BE2C (cell line): ENCODE results near the gene HK1.
"Not testable (repeated sequence)": the region's sequence is repeated elsewhere in the genome, so short reads cannot be mapped to it uniquely, and the experiment has no call there.

Experiments used
- DNase-seq: peaks from one replicate; pipeline ENCODE4 v3.0.0-alpha.2; 2020
- H3K27me3 ChIP-seq: fragments of 250-450 bp; sonication (Bioruptor Pico); 2 replicates; pipeline ENCODE4 v1.5.1; 2020; ENCODE audit warnings: mild to moderate bottlenecking
- H3K36me3 ChIP-seq: fragments of 250-450 bp; sonication (Bioruptor Pico); 2 replicates; pipeline ENCODE4 v1.5.1; 2020; ENCODE audit warnings: mild to moderate bottlenecking
- H3K4me1 ChIP-seq: fragments of 250-450 bp; sonication (Bioruptor Pico); 2 replicates; pipeline ENCODE4 v1.5.1; 2020
- H3K4me3 ChIP-seq: 2 replicates; pipeline ENCODE4 v1.5.1; 2011; ENCODE audit warnings: low read depth, low read length
- H3K9me3 ChIP-seq: fragments of 250-450 bp; sonication (Bioruptor Pico); 2 replicates; pipeline ENCODE4 v1.5.1; 2020
- TF ChIP-seq, protein P1 (sequence below): IDR thresholded peaks from 2 replicates; pipeline ENCODE4 v1.5.1; 2012; ENCODE audit warnings: mild to moderate bottlenecking, low read depth, low read length

Gene HK1

DNA sequence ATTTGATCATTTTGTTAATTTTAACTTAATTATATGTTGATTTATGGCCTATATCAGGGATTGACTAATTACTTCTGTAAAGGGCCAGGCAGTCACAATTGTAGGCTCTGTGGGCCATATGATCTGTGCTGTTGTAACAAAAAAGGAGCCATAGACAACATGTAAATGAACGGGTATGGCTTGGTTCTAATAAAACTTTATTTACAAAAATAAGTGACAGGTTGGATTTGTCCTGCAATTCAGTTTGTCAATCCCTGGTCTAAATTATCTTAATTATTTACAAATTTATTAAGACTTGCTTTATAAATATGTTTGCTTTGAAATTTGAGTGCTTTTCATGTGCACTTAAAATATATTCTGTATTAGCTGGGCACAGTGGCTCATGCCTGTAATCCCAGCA lies 2.9 kb upstream of the HK1 start:
- no peaks in the 10 kb centered on the region for H3K4me1 ChIP-seq
- no peaks in the 10 kb centered on the region for H3K27me3 ChIP-seq
- no peaks in the 10 kb centered on the region for H3K36me3 ChIP-seq
- no peaks in the 10 kb centered on the region for H3K9me3 ChIP-seq
- DNase-seq = no peak
- TF ChIP-seq, protein P1, sequence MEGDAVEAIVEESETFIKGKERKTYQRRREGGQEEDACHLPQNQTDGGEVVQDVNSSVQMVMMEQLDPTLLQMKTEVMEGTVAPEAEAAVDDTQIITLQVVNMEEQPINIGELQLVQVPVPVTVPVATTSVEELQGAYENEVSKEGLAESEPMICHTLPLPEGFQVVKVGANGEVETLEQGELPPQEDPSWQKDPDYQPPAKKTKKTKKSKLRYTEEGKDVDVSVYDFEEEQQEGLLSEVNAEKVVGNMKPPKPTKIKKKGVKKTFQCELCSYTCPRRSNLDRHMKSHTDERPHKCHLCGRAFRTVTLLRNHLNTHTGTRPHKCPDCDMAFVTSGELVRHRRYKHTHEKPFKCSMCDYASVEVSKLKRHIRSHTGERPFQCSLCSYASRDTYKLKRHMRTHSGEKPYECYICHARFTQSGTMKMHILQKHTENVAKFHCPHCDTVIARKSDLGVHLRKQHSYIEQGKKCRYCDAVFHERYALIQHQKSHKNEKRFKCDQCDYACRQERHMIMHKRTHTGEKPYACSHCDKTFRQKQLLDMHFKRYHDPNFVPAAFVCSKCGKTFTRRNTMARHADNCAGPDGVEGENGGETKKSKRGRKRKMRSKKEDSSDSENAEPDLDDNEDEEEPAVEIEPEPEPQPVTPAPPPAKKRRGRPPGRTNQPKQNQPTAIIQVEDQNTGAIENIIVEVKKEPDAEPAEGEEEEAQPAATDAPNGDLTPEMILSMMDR = no peak
- H3K4me3 ChIP-seq = no peak overlapping the region

DNA sequence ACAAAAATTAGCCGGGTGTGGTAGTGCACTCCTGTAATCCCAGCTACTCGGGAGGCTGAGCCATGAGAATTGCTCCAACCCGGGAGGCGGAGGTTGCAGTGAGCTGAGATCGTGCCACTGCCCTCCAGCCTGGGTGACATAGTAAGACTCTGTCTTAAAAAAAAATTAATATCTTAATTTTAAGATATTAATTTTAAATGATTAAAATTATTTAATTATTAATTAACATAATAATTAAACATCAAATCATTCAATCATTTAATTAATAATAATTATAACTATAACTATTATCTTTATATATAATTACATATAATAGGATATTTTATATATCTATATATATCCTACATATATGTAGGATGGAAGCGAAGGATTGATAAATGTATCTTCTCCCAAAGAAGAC lies 1.8 kb upstream of the HK1 start:
- Histone ChIP-seq H3K4me3 (no peak overlapping the region), H3K4me1 (no peaks in the 10 kb centered on the region), H3K27me3 (no peaks in the 10 kb centered on the region), H3K9me3 (no peaks in the 10 kb centered on the region), H3K36me3 (no peaks in the 10 kb centered on the region)
- TF ChIP-seq, protein P1 = no peak
- DNase-seq = no peak

DNA sequence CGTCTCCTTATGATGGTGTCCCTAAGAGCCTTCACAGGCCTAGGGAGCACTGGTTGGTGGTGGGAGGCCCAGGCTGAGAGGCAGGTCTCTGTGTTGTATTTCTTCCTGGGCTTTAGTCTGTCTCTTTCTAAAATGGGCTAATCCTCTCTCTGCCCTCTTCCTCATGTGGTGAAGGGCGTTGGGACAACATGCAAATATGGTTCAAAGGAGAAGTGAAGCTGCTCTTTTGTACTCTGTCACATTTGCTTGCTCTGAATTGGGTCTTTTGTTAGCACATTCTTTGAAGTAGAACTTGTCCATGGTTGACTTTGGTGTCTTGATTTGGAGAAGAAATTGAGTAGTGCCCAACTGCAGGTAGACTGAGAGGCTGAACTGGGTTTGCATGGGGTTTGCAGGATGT lies 814 bp downstream of the HK1 start:
- Histone ChIP-seq H3K4me1 (no peaks in the 10 kb centered on the region), H3K4me3 (no peak overlapping the region), H3K36me3 (no peaks in the 10 kb centered on the region), H3K27me3 (no peaks in the 10 kb centered on the region), H3K9me3 (no peaks in the 10 kb centered on the region)
- TF ChIP-seq, protein P1 = no peak
- no peak for DNase-seq

DNA sequence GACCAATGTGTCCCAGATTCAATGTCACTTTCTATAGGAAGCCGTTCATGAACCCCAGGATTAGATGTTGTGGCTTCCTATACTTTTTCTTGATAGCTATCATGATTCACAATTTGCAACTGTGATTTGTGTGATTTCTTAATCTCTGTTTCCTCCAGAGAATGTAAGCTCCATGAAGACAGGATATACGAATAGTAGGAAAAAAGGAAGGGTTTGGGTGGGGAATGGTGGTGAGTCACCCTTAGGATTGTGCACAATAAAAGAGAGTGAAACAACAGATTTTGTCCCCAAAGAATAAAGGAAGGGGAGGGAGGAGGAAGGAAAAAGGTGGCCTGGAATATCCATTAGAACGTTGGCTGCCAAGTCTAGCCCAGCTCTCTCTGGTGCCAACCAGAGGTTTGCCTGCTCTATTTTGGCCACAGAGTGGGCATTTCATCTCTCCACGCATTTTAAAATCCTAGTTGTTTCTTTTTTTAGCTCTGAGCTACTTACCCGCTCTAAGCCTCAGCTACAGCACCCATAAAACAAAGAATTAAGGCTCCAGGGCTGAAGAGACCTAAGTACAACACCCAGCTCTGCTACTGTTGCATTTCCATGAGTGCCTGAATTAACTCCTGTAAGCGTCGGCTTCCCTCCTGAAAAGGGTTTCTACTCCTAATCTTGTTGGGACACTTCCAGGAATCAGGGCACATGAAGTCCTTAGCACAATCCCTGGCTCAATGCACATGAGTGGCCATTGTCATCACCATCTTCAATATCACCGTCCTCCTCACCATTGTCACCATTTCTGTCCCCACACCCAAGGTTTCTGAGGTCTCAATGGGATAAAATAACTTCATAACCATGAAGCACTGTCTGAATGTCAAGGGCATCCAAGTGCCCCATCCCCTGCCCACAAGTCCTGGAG lies 3.5 kb downstream of the HK1 start:
- Histone ChIP-seq H3K4me3 (no peak overlapping the region), H3K27me3 (no peaks in the 10 kb centered on the region), H3K9me3 (no peaks in the 10 kb centered on the region), H3K4me1 (no peaks in the 10 kb centered on the region), H3K36me3 (no peaks in the 10 kb centered on the region)
- no peak for DNase-seq
- TF ChIP-seq, protein P1 = no peak

DNA sequence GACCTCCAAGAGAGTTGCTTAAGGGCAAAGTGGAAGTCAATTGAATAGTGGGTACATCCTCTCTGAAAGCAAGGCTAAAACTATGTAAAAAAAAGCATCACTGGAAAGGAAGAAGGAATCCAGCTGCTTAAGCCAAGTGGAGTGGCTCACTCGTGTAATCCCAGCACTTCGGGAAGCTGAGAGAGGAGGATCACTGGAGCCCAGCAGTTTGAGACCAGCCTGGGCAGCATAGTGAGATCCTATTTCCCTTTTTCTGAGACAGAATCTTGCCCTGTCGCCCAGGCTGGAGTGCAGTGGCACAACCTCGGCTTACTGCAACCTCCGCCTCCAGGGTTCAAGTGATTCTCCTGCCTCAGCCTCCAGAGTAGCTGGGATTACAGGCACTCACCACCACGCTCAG lies 6.1 kb downstream of the HK1 start:
- DNase-seq, H3K4me1 ChIP-seq, H3K27me3 ChIP-seq, H3K4me3 ChIP-seq, H3K9me3 ChIP-seq, H3K36me3 ChIP-seq: not testable (repeated sequence)

DNA sequence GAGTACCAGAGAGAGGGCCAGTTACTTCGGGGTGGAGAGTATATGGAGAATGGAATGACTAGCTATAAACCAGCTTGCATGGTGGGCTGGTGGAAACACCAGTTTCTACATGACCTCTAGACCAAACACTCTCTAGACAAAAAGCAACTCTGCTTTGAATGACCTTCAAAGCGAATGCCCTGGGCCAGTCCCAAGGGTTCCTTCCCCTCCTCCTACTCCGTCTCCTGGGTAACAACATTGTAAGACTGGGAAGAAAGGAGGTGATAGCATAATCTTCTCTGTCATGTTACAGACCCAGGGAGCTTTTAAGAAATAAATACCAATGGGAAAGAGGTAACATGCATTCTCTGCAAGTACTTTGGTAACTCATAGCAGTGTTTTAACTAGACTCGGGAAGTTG lies 7.4 kb downstream of the HK1 start:
- Histone ChIP-seq H3K4me3 (no peak overlapping the region), H3K9me3 (no peaks in the 10 kb centered on the region), H3K4me1 (no peaks in the 10 kb centered on the region), H3K36me3 (no peaks in the 10 kb centered on the region), H3K27me3 (no peaks in the 10 kb centered on the region)
- TF ChIP-seq, protein P1 = no peak
- no peak for DNase-seq
